GM13977 (cell line): Measurements from ENCODE around the gene PRDX3.

ENCODE experiments used
- DNase-seq: peaks from one replicate; pipeline ENCODE4 v3.0.0; 2012; ENCODE audit warnings: low spot score
- CTCF ChIP-seq: IDR thresholded peaks from 2 replicates; pipeline ENCODE4 v1.5.1; 2012; ENCODE audit warnings: mild to moderate bottlenecking, control low read depth; ENCODE audit not compliant: insufficient read depth; ENCODE audit errors: extremely low read depth, missing control alignments
- in situ Hi-C: fragments of 300-500 bp; cut with MboI; formaldehyde crosslinking; loops from one replicate; pipeline ENCODE4 v1.12.0; 2022; ENCODE audit warnings: low sequenced_read_pairs, low pct_unique_long_range_greater_than_20kb, mixed read lengths, inconsistent platforms; ENCODE audit not compliant: unreplicated experiment

PRDX3 gene

GRCh38 chr10:119166564-119166963 lies 12.0 kb downstream of the PRDX3 start:
- TF ChIP-seq CTCF: no peak
- no peak for DNase-seq
- in situ Hi-C loops: no loop called here

- DNase-seq: no peak
- TF ChIP-seq CTCF: no peak
- in situ Hi-C loops: no loop called here
These were observed 12.5 kb downstream of the PRDX3 start for GRCh38 chr10:119166118-119166500.

- in situ Hi-C loops: no loop called here
- peak; percentile 90 for DNase-seq
- TF ChIP-seq CTCF: no peak
These were observed 13.2 kb downstream of the PRDX3 start, which contains the start of gene SFXN4 for GRCh38 chr10:119165171-119166117. Gene SFXN4, minus strand, starts transcription at chr10:119165714. Its CDS starts 67 bp downstream, at chr10:119165647.

- in situ Hi-C loops: no loop called here
- no peak for TF ChIP-seq CTCF
- no peak for DNase-seq
These were observed 16.0 kb downstream of the PRDX3 start for GRCh38 chr10:119162452-119163092.

GRCh38 chr10:119161680-119162451 lies 16.7 kb downstream of the PRDX3 start:
- in situ Hi-C loops: no loop called here
- no peak for DNase-seq
- TF ChIP-seq CTCF: no peak

GRCh38 chr10:119159332-119159731 lies 19.3 kb downstream of the PRDX3 start:
- no peak for DNase-seq
- in situ Hi-C loops: no loop called here

More at GRCh38 chr10:119159332-119159731, 19.3 kb downstream of the PRDX3 start:
- no peak for TF ChIP-seq CTCF
